H9 (cell line): Measurements from ENCODE around the gene ALPG. TPM values are rescaled to one million over a fixed set of nuclear protein-coding genes. Genes with fewer than 3 reads are reported as not detected.

ENCODE experiments used
- DNase-seq: peaks from one replicate; pipeline ENCODE4 v3.0.0-alpha.2; 2017
- H2AFZ ChIP-seq: one replicate; pipeline ENCODE4 v1.6.1; 2013; ENCODE audit warnings: mild to moderate bottlenecking, low read length, control low read depth, moderate library complexity
- H2AK5ac ChIP-seq: 2 replicates; pipeline ENCODE4 v1.6.1; 2013; ENCODE audit warnings: low read length, control low read depth, mixed read lengths; ENCODE audit not compliant: insufficient read length
- H2BK120ac ChIP-seq: one replicate; pipeline ENCODE4 v1.6.1; 2013; ENCODE audit warnings: low read depth, mild to moderate bottlenecking, low read length, control low read depth, inconsistent platforms; ENCODE audit not compliant: poor library complexity, severe bottlenecking
- H2BK12ac ChIP-seq: 2 replicates; pipeline ENCODE4 v1.6.1; 2013; ENCODE audit warnings: low read length, control low read depth, mixed read lengths, low read depth; ENCODE audit not compliant: insufficient read length
- H2BK15ac ChIP-seq: 2 replicates; pipeline ENCODE4 v1.6.1; 2013; ENCODE audit warnings: low read depth, low read length, control low read depth
- H2BK20ac ChIP-seq: one replicate; pipeline ENCODE4 v1.6.1; 2013; ENCODE audit warnings: low read depth, mild to moderate bottlenecking, low read length, control low read depth, inconsistent platforms; ENCODE audit not compliant: poor library complexity, severe bottlenecking
- H2BK5ac ChIP-seq: 2 replicates; pipeline ENCODE4 v1.6.1; 2013; ENCODE audit warnings: low read length, control low read depth, mixed read lengths; ENCODE audit not compliant: insufficient read length
- H3K14ac ChIP-seq: 2 replicates; pipeline ENCODE4 v1.6.1; 2013; ENCODE audit warnings: low read length, control low read depth; ENCODE audit not compliant: insufficient read depth
- H3K18ac ChIP-seq: 2 replicates; pipeline ENCODE4 v1.6.1; 2013; ENCODE audit warnings: low read depth, mild to moderate bottlenecking, mixed read lengths, low read length, control low read depth; ENCODE audit not compliant: insufficient read length
- H3K23ac ChIP-seq: 2 replicates; pipeline ENCODE4 v1.6.1; 2013; ENCODE audit warnings: low read length, control low read depth, mixed read lengths, low read depth; ENCODE audit not compliant: insufficient read length
- H3K23me2 ChIP-seq: 2 replicates; pipeline ENCODE4 v1.6.1; 2013; ENCODE audit warnings: low read depth, mild to moderate bottlenecking, mixed read lengths, low read length, control low read depth; ENCODE audit not compliant: insufficient read length, poor library complexity, severe bottlenecking
- H3K27ac ChIP-seq: 2 replicates; pipeline ENCODE4 v1.5.1; 2013; ENCODE audit warnings: low read length, control low read depth, mixed read lengths, low read depth; ENCODE audit not compliant: insufficient read length
- H3K27me3 ChIP-seq: 2 replicates; pipeline ENCODE4 v1.6.1; 2013; ENCODE audit warnings: low read length, control low read depth, inconsistent platforms; ENCODE audit not compliant: insufficient read depth
- H3K4ac ChIP-seq: 2 replicates; pipeline ENCODE4 v1.6.1; 2013; ENCODE audit warnings: low read depth, mild to moderate bottlenecking, control low read depth, inconsistent platforms, low read length, moderate library complexity
- H3K4me1 ChIP-seq: 2 replicates; pipeline ENCODE4 v1.6.1; 2013; ENCODE audit warnings: low read length, control low read depth, inconsistent platforms; ENCODE audit not compliant: insufficient read depth
- H3K4me2 ChIP-seq: 2 replicates; pipeline ENCODE4 v1.6.1; 2013; ENCODE audit warnings: low read length, control low read depth, mixed read lengths; ENCODE audit not compliant: insufficient read length, insufficient read depth
- H3K56ac ChIP-seq: 2 replicates; pipeline ENCODE4 v1.6.1; 2013; ENCODE audit warnings: low read depth, mild to moderate bottlenecking, mixed read lengths, low read length, control low read depth; ENCODE audit not compliant: insufficient read length
- H3K79me1 ChIP-seq: 2 replicates; pipeline ENCODE4 v1.6.1; 2013; ENCODE audit warnings: low read depth, mild to moderate bottlenecking, moderate library complexity, low read length, control low read depth, inconsistent platforms; ENCODE audit not compliant: insufficient read depth, poor library complexity, severe bottlenecking
- H3K79me2 ChIP-seq: 2 replicates; pipeline ENCODE4 v1.6.1; 2013; ENCODE audit warnings: low read length, control low read depth, inconsistent platforms; ENCODE audit not compliant: insufficient read depth
- H3K9ac ChIP-seq: 2 replicates; pipeline ENCODE4 v1.6.1; 2013; ENCODE audit warnings: low read length, control low read depth, mixed read lengths; ENCODE audit not compliant: insufficient read length; ENCODE audit errors: extremely low read depth
- H3K9me3 ChIP-seq: one replicate; pipeline ENCODE4 v1.6.1; 2013; ENCODE audit warnings: low read depth, low read length, inconsistent platforms; ENCODE audit not compliant: control insufficient read depth
- H3T11ph ChIP-seq: one replicate; pipeline ENCODE4 v1.6.1; 2013; ENCODE audit warnings: mild to moderate bottlenecking, low read length, control low read depth, inconsistent platforms
- H4K20me1 ChIP-seq: one replicate; pipeline ENCODE4 v1.6.1; 2013; ENCODE audit not compliant: control insufficient read depth, insufficient read length, insufficient read depth
- H4K5ac ChIP-seq: 2 replicates; pipeline ENCODE4 v1.6.1; 2013; ENCODE audit warnings: low read depth, mild to moderate bottlenecking, mixed read lengths, low read length, control low read depth; ENCODE audit not compliant: insufficient read length
- H4K8ac ChIP-seq: replicated peaks from 2 replicates; pipeline ENCODE4 v1.6.1; 2013; ENCODE audit warnings: low read length, control low read depth, mixed read lengths, low read depth; ENCODE audit not compliant: insufficient read length
- H4K91ac ChIP-seq: 2 replicates; pipeline ENCODE4 v1.6.1; 2013; ENCODE audit warnings: low read depth, mild to moderate bottlenecking, moderate library complexity, mixed read lengths, low read length, control low read depth; ENCODE audit not compliant: insufficient read length
- H3K27ac Mint-ChIP-seq, 3 experiments: 2 replicates in 2 of 3; 3 replicates in 1 of 3; pipeline ENCODE4 v1.8.0; 2020 to 2021; ENCODE audit warnings: mixed read lengths in 3 of 3, mild to moderate bottlenecking in 1 of 3, moderate library complexity in 1 of 3
- H3K27me3 Mint-ChIP-seq: 2 replicates; pipeline ENCODE4 v1.8.0; 2021; ENCODE audit warnings: low read depth, mild to moderate bottlenecking, moderate library complexity, mixed read lengths
- H3K36me3 Mint-ChIP-seq, 3 experiments: 2 replicates in 2 of 3; 3 replicates in 1 of 3; pipeline ENCODE4 v1.8.0; 2020 to 2021; ENCODE audit warnings: low read depth in 3 of 3, mixed read lengths in 3 of 3; ENCODE audit not compliant: insufficient read depth in 1 of 3
- H3K4me1 Mint-ChIP-seq, 2 experiments: 2 replicates each; pipeline ENCODE4 v1.8.0; 2020; ENCODE audit warnings: mixed read lengths in 2 of 2
- H3K4me3 Mint-ChIP-seq, 2 experiments: 2 replicates in 1 of 2; 3 replicates in 1 of 2; pipeline ENCODE4 v1.8.0; 2020 to 2021; ENCODE audit warnings: mild to moderate bottlenecking in 2 of 2, mixed read lengths in 2 of 2, moderate library complexity in 1 of 2
- H3K9me3 Mint-ChIP-seq, 2 experiments: 2 replicates in 1 of 2; 3 replicates in 1 of 2; pipeline ENCODE4 v1.8.0; 2020; ENCODE audit warnings: mild to moderate bottlenecking in 2 of 2, mixed read lengths in 2 of 2, moderate library complexity in 1 of 2
- WGBS: extraction: QIAGEN DNeasy Blood & Tissue Kit; methylation state at CpG from one replicate; pipeline ENCODE4 v1.1.7; 2013; ENCODE audit warnings: missing lambda C conversion rate, low lambda C conversion rate, mixed read lengths; ENCODE audit not compliant: insufficient read length; ENCODE audit errors: extremely low coverage; 5-methylcytosine and 5-hydroxymethylcytosine counted together
- total RNA-seq: library from RNA; stranded (reverse); gene quantifications from 2 replicates; pipeline ENCODE4 v1.2.1, GENCODE V29; 2021
- TF ChIP-seq, protein P1 (sequence below): fragments of 200-600 bp; sonication (generic); conservative IDR thresholded peaks from 3 replicates; pipeline ENCODE4 v1.8.0; 2021; ENCODE audit warnings: antibody characterized with exemption, mild to moderate bottlenecking

Gene ALPG
- total RNA-seq, 1 experiment from 2014 or later = 1.3 TPM

- Histone ChIP-seq H3K4ac (no peak overlapping the region), H3K23ac (no peak overlapping the region), H3K9me3 (no peaks in the 10 kb centered on the region), H3K23me2 (no peaks in the 10 kb centered on the region), H3K27me3 (no peaks in the 10 kb centered on the region), H4K5ac (no peak overlapping the region), H4K8ac (no peak overlapping the region), H2BK20ac (no peak overlapping the region), H3T11ph (no peak overlapping the region), H3K4me2 (no peak overlapping the region), H3K56ac (no peak overlapping the region), H4K20me1 (no peaks in the 10 kb centered on the region), H2BK12ac (no peak overlapping the region), H2BK5ac (no peak overlapping the region), H2BK120ac (no peak overlapping the region), H3K18ac (no peak overlapping the region), H3K79me1 (no peaks in the 10 kb centered on the region), H3K4me1 (peaks cover 3% of the 10 kb centered on the region; the same call in 1 of the 2 replicates), H3K9ac (no peak overlapping the region), H3K27ac (no peak overlapping the region), H2AFZ (no peak overlapping the region), H2AK5ac (no peak overlapping the region), H4K91ac (no peak overlapping the region), H2BK15ac (no peak overlapping the region), H3K79me2 (no peaks in the 10 kb centered on the region), H3K14ac (no peak overlapping the region)
- peak overlapping the region in 1 of 3 experiments; percentile 85; a peak in 1 of 7 replicates for H3K27ac Mint-ChIP-seq
- no peak for DNase-seq
- peaks cover 3% of the 10 kb centered on the region; the same call in 1 of the 2 replicates for H3K27me3 Mint-ChIP-seq
- H3K9me3 Mint-ChIP-seq = peaks cover 0 to 3% of the 10 kb centered on the region in 2 experiments; a peak in 1 of 5 replicates
- H3K4me3 Mint-ChIP-seq = no peak overlapping the region; a peak in 1 of 5 replicates
- H3K4me1 Mint-ChIP-seq = peaks cover 17 to 40% of the 10 kb centered on the region in 2 experiments
- H3K36me3 Mint-ChIP-seq = peaks cover 0 to 2% (median 2%) of the 10 kb centered on the region in 3 experiments; a peak in 4 of 7 replicates
- WGBS = no CpG with 5 or more reads among the region's 7 CpGs
- TF ChIP-seq, protein P1, sequence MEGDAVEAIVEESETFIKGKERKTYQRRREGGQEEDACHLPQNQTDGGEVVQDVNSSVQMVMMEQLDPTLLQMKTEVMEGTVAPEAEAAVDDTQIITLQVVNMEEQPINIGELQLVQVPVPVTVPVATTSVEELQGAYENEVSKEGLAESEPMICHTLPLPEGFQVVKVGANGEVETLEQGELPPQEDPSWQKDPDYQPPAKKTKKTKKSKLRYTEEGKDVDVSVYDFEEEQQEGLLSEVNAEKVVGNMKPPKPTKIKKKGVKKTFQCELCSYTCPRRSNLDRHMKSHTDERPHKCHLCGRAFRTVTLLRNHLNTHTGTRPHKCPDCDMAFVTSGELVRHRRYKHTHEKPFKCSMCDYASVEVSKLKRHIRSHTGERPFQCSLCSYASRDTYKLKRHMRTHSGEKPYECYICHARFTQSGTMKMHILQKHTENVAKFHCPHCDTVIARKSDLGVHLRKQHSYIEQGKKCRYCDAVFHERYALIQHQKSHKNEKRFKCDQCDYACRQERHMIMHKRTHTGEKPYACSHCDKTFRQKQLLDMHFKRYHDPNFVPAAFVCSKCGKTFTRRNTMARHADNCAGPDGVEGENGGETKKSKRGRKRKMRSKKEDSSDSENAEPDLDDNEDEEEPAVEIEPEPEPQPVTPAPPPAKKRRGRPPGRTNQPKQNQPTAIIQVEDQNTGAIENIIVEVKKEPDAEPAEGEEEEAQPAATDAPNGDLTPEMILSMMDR = no peak
Measured at GRCh38 chr2:232367016-232367415, 39.6 kb upstream of the ALPG start.
